HUES6 (cell line): ENCODE results near the gene ITPR2.

Experiments
- H3K27ac ChIP-seq: 2 replicates; pipeline ENCODE4 v1.7.0; 2013; ENCODE audit warnings: low read depth, mild to moderate bottlenecking, low read length, inconsistent platforms
- H3K27me3 ChIP-seq: 2 replicates; pipeline ENCODE4 v1.6.1; 2013; ENCODE audit warnings: low read length; ENCODE audit not compliant: control insufficient read depth, insufficient read depth
- H3K36me3 ChIP-seq: 2 replicates; pipeline ENCODE4 v1.6.1; 2013; ENCODE audit warnings: low read length; ENCODE audit not compliant: control insufficient read depth, insufficient read depth
- H3K4me1 ChIP-seq: 2 replicates; pipeline ENCODE4 v1.6.1; 2013; ENCODE audit warnings: low read length; ENCODE audit not compliant: control insufficient read depth, insufficient read depth
- H3K4me3 ChIP-seq: 2 replicates; pipeline ENCODE4 v1.5.1; 2013; ENCODE audit warnings: low read depth, low read length
- H3K9ac ChIP-seq: one replicate; pipeline ENCODE4 v1.6.1; 2013; ENCODE audit warnings: mild to moderate bottlenecking, low read length
- H3K9me3 ChIP-seq: 2 replicates; pipeline ENCODE4 v1.6.1; 2013; ENCODE audit warnings: low read depth, low read length; ENCODE audit not compliant: control insufficient read depth, insufficient read depth

Gene ITPR2

GRCh38 chr12:26831951-26832821, 808 bp downstream of the ITPR2 start:
- Histone ChIP-seq H3K36me3 (no peaks in the 10 kb centered on the region), H3K4me1 (peaks cover 10% of the 10 kb centered on the region; the same call in 1 of the 2 replicates), H3K9ac (peak overlapping the region; percentile 90), H3K27ac (peak overlapping the region; percentile 65; the same call in 1 of the 2 replicates), H3K4me3 (peak overlapping the region; percentile 100), H3K27me3 (no peaks in the 10 kb centered on the region), H3K9me3 (no peaks in the 10 kb centered on the region)

- Histone ChIP-seq H3K4me3 (peak overlapping the region; percentile 30), H3K9ac (no peak overlapping the region), H3K9me3 (no peaks in the 10 kb centered on the region), H3K4me1 (peaks cover 10% of the 10 kb centered on the region; the same call in 1 of the 2 replicates), H3K27ac (no peak overlapping the region), H3K36me3 (no peaks in the 10 kb centered on the region), H3K27me3 (no peaks in the 10 kb centered on the region)
Observed at GRCh38 chr12:26830783-26831551, 2.0 kb downstream of the ITPR2 start.

GRCh38 chr12:26830363-26830762, 2.6 kb downstream of the ITPR2 start:
- Histone ChIP-seq H3K27me3 (no peaks in the 10 kb centered on the region), H3K9ac (no peak overlapping the region), H3K27ac (no peak overlapping the region), H3K9me3 (no peaks in the 10 kb centered on the region), H3K4me3 (no peak overlapping the region), H3K4me1 (peaks cover 10% of the 10 kb centered on the region; the same call in 1 of the 2 replicates), H3K36me3 (no peaks in the 10 kb centered on the region)

GRCh38 chr12:26828280-26829073, 4.5 kb downstream of the ITPR2 start:
- Histone ChIP-seq H3K36me3 (no peaks in the 10 kb centered on the region), H3K4me3 (no peak overlapping the region), H3K27me3 (no peaks in the 10 kb centered on the region), H3K9me3 (no peaks in the 10 kb centered on the region), H3K4me1 (peaks cover 5% of the 10 kb centered on the region; the same call in 1 of the 2 replicates), H3K9ac (no peak overlapping the region), H3K27ac (no peak overlapping the region)

GRCh38 chr12:26826437-26826836, 6.6 kb downstream of the ITPR2 start:
- H3K9ac ChIP-seq = no peak overlapping the region
- no peak overlapping the region for H3K4me3 ChIP-seq
- H3K27ac ChIP-seq = no peak overlapping the region
- H3K9me3 ChIP-seq = no peaks in the 10 kb centered on the region
- no peaks in the 10 kb centered on the region for H3K36me3 ChIP-seq
- no peaks in the 10 kb centered on the region for H3K27me3 ChIP-seq
- peaks cover 5% of the 10 kb centered on the region; the same call in 1 of the 2 replicates for H3K4me1 ChIP-seq

GRCh38 chr12:26825459-26826016, 7.5 kb downstream of the ITPR2 start:
- Histone ChIP-seq H3K4me1 (no peaks in the 10 kb centered on the region; the same call in 1 of the 2 replicates), H3K36me3 (no peaks in the 10 kb centered on the region), H3K9ac (no peak overlapping the region), H3K27me3 (no peaks in the 10 kb centered on the region), H3K27ac (no peak overlapping the region), H3K4me3 (no peak overlapping the region), H3K9me3 (no peaks in the 10 kb centered on the region)

GRCh38 chr12:26823390-26823789, 9.6 kb downstream of the ITPR2 start:
- no peaks in the 10 kb centered on the region for H3K9me3 ChIP-seq
- no peaks in the 10 kb centered on the region for H3K36me3 ChIP-seq
- no peak overlapping the region for H3K9ac ChIP-seq
- H3K27ac ChIP-seq = no peak overlapping the region
- H3K27me3 ChIP-seq = no peaks in the 10 kb centered on the region
- H3K4me3 ChIP-seq = no peak overlapping the region
- no peaks in the 10 kb centered on the region for H3K4me1 ChIP-seq

GRCh38 chr12:26822026-26822425, 11.0 kb downstream of the ITPR2 start:
- no peaks in the 10 kb centered on the region for H3K36me3 ChIP-seq
- no peaks in the 10 kb centered on the region for H3K4me1 ChIP-seq
- no peak overlapping the region for H3K4me3 ChIP-seq
- H3K9ac ChIP-seq = no peak overlapping the region
- no peaks in the 10 kb centered on the region for H3K27me3 ChIP-seq
- H3K9me3 ChIP-seq = no peaks in the 10 kb centered on the region
- H3K27ac ChIP-seq = no peak overlapping the region

- H3K4me3 ChIP-seq = no peak overlapping the region
- no peak overlapping the region for H3K27ac ChIP-seq
- no peak overlapping the region for H3K9ac ChIP-seq
- no peaks in the 10 kb centered on the region for H3K4me1 ChIP-seq
- H3K27me3 ChIP-seq = no peaks in the 10 kb centered on the region
- H3K36me3 ChIP-seq = no peaks in the 10 kb centered on the region
- H3K9me3 ChIP-seq = no peaks in the 10 kb centered on the region
Observed at GRCh38 chr12:26821212-26821701, 11.7 kb downstream of the ITPR2 start.

GRCh38 chr12:26818636-26819035, 14.4 kb downstream of the ITPR2 start:
- Histone ChIP-seq H3K27me3 (no peaks in the 10 kb centered on the region), H3K4me1 (no peaks in the 10 kb centered on the region), H3K36me3 (no peaks in the 10 kb centered on the region; the same call in 1 of the 2 replicates), H3K27ac (no peak overlapping the region), H3K9ac (no peak overlapping the region), H3K4me3 (no peak overlapping the region), H3K9me3 (no peaks in the 10 kb centered on the region)
